ENCODE results near the gene KCNMB1. TPM values are rescaled to one million over a fixed set of nuclear protein-coding genes. Genes with fewer than 3 reads are reported as not detected.

Gene KCNMB1
- total and polyA plus RNA-seq, 10 of the 15 experiments (the other 5 are each of a cell fraction or from before 2014, with no cell fraction given), result 1.2 to 3.6 (median 2.6) TPM

- TF ChIP-seq ZBTB4 (CRISPR knock-in tag; IDR thresholded peaks at IDR 0.05), result no peak
- no peak for TF ChIP-seq NFXL1 (IDR thresholded peaks at IDR 0.05; ENCODE audit: borderline replicate concordance)
- no peak for TF ChIP-seq NRF1 (conservative IDR thresholded peaks at IDR 0.05; ENCODE audit: low read depth, low read length)
- no peak for TF ChIP-seq CBX5 (IDR thresholded peaks at IDR 0.05; ENCODE audit: low read depth)
- TF ChIP-seq, protein P1, sequence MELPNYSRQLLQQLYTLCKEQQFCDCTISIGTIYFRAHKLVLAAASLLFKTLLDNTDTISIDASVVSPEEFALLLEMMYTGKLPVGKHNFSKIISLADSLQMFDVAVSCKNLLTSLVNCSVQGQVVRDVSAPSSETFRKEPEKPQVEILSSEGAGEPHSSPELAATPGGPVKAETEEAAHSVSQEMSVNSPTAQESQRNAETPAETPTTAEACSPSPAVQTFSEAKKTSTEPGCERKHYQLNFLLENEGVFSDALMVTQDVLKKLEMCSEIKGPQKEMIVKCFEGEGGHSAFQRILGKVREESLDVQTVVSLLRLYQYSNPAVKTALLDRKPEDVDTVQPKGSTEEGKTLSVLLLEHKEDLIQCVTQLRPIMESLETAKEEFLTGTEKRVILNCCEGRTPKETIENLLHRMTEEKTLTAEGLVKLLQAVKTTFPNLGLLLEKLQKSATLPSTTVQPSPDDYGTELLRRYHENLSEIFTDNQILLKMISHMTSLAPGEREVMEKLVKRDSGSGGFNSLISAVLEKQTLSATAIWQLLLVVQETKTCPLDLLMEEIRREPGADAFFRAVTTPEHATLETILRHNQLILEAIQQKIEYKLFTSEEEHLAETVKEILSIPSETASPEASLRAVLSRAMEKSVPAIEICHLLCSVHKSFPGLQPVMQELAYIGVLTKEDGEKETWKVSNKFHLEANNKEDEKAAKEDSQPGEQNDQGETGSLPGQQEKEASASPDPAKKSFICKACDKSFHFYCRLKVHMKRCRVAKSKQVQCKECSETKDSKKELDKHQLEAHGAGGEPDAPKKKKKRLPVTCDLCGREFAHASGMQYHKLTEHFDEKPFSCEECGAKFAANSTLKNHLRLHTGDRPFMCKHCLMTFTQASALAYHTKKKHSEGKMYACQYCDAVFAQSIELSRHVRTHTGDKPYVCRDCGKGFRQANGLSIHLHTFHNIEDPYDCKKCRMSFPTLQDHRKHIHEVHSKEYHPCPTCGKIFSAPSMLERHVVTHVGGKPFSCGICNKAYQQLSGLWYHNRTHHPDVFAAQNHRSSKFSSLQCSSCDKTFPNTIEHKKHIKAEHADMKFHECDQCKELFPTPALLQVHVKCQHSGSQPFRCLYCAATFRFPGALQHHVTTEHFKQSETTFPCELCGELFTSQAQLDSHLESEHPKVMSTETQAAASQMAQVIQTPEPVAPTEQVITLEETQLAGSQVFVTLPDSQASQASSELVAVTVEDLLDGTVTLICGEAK (IDR thresholded peaks at IDR 0.05; ENCODE audit: borderline replicate concordance), result no peak
- no peak for TF ChIP-seq BACH1 (IDR thresholded peaks at IDR 0.05; ENCODE audit: borderline replicate concordance)
- TF ChIP-seq SMAD1 (IDR thresholded peaks at IDR 0.05; ENCODE audit: low read depth, partially characterized antibody), result no peak
- no peak for TF ChIP-seq FOXK2 (IDR thresholded peaks at IDR 0.05)
Observed at GRCh38 chr5:170404398-170404797, 15.2 kb upstream of the KCNMB1 start (continued).
